GM18505 (cell line): ENCODE data around the gene FN3KRP.

Experiments
- ATAC-seq: cut with Tn5 transposase; IDR thresholded peaks from one replicate; pipeline ENCODE4 v1.9.1; 2021; ENCODE audit not compliant: unreplicated experiment
- POLR2A ChIP-seq: IDR thresholded peaks from 4 replicates; pipeline ENCODE4 v1.6.1; 2011; ENCODE audit warnings: borderline replicate concordance; ENCODE audit not compliant: insufficient read depth, insufficient read length; ENCODE audit errors: extremely low read depth

Gene FN3KRP

DNA sequence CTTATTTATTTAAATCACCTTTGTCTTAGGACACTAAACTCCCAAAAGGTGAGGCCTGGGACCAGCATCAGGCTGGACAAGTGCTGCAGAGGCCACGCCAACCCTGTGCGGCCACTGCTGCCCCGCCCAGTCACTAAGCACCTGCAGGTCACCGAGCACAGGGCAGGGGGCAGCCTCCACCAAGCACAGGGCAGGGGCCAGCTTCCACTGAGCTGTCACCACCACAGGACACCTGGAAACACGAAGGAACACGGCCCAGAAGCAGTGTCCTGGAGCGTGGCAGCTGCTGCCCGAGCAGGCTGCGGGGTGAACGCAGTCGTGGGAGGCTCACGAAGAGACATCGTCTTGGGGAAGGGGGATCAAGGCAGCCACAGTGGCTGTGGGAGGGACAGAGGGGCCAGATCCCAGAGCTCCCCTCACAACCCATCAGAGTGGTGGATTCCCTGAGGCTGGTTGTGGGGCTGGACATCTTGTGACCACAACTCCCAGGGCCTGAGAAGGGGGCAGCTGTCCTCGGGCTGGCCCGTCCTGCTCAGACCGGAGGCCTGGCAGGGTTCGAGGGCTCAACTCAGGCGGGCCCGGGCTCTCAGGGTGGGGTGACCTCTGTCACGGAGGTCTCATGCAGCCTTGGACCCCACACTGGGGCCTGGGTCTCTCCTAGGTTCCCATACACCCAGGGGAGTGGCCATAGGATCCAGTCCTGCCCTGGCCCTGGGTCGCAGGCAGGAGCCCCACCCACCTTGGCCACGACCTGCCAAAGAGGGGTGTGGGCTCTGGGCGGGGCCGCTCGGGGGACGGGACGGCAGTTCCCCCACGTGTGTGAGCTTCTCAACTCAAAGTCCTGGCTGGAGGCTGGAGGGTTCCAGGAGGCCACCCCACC, 36.7 kb upstream of the FN3KRP start:
- no peak for TF ChIP-seq POLR2A
- no peak for ATAC-seq

DNA sequence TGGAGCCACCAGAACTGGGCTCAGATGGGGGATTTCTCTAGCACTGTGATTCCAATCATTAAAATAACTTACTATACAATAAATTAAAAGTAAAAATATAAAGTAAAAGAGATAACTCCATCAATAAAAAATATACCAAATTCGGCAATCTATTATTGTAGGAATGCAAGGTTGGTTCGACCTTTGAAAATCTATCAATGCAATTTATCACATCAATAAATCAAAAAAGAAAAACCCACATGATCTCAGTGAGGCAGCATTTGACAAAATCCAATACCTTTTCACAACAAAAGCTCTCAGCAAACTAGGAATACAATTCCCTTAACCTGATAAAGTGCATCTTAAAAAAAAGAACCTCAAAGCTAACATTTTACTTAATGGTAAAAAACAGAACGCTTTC, 35.0 kb upstream of the FN3KRP start:
- no peak for TF ChIP-seq POLR2A
- no peak for ATAC-seq

DNA sequence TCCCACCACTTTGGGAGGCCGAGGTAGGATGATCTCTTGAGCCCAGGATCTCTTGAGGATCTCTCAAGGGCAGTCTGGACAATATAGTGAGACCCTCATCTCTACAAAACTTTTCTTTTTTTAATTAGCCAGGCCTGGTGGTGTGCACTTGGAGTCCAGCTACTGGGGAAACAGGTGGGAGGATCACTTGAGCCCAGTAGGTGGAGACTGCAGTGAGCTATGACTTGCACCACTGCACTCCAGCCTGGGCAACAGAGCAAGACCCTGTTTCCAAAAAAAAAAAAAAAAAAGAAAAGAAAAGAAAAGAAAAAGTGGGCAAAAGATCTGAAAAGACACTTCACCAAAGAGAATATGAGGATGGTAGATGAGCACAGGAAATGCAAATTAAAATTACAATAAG, 33.0 kb upstream of the FN3KRP start:
- no peak for TF ChIP-seq POLR2A
- no peak for ATAC-seq

DNA sequence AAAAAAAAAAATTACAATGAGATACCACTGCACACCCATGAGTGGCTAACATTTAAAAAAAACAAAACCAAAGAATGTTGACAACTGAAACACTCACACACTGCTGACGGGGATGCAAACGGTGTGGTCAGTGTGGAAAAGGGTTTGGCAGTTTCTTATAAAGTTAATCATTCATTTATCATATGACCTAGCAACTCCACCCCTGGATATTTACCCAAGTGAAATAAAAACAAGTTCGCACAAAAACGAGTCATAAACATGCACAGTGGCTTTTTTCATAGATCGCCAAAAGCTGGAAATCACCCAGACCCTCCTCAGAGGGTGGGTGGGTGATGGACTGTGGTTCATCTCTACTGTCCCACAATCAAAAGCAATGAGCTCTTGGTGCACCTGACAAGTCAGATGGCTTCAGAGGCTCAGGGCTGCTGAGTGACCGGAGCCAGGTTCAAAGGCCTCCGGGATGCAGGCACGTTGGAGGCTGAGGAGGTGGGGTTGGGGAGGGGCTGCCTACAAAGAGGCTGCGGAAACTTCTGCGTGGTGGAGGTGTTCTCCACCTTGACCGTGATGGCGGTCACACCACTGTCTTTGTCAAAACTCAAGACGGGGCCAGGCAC, 32.2 kb upstream of the FN3KRP start:
- TF ChIP-seq POLR2A: no peak
- ATAC-seq: no peak

DNA sequence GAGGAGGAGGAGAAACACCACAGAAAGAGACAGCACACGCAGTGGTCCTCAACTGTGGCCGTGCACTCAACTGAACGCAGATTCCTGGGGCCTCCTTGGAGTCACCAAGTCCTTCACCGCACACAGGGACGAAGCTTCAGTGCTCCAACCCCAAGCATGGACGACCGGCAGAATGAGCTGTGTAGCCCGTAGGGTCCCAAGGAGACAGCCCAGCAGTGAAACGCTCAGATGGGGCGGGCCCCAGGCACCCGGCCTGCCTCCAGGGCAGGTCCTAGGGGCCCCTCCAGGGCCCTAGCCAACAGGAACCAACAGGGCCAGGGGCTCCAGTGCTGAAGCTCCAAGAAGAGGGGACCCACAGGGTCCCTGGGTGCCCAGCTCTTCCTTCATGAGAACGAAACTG, 31.2 kb upstream of the FN3KRP start:
- no peak for ATAC-seq
- no peak for TF ChIP-seq POLR2A

DNA sequence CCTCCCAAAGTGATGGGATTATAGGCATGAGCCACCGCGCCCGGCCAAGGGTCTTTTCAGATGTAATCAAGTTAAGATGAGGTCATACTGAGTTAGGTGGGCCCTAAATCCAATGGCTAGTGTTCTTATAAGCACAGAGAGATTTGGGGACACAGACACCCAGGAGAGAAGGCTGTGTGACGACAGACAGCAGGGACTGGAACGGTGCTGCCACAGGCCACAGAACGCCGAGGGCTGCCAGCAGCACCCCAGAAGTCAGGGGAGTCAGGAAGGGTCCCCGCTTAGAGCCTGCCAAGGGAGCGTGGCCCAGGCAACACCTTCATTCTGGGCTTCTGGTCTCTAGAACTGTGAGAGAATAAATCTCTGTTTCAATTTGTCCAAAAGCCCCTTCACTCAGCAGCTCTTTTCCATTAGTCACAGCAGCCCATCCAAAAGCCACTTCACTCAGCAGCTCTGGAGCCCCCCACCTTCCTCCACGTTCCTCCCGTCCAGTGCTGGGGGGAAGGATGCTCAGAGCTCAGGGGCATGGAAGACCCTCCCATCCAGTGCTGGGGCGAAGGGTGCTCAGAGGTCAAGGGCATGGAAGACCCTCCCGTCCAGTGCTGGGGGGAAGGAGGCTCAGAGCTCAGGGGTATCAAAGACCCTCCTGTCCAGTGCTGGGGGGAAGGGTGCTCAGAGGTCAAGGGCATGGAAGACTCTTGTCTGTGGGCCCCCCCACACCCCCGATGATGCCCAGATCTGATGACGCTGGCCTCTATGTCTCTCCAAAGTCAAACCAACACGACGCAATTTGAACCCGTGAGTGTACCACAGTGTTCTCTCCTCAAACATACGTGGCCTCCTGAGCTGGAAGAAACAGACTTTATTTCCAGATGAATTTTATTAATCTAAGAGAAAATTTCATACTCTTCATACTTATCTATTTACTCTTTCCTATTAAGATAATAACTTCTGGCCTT, 29.9 kb upstream of the FN3KRP start:
- TF ChIP-seq POLR2A: no peak

DNA sequence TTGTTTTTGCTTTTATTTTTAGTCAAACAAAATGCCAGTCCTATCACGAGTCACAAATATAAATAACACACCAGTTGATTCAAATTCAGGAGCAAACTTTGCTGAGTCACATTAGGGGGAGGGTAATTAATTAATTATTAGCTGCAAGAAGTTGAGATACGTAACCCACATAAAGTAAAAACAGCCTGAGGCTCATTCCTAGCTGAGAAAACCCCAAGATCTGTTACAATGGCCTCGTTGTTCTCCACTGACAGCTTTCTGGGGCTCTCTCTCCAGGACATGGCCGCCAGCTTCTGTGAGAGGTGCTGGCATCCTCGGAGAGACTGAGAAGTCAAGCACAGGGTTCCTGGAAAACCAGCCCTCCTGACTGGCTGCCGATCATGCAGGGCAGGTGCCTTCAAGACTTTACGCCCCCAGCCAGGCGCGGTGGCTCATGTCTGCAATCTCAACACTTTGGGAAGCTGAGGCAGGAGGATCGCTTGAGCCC, 29.1 kb upstream of the FN3KRP start:
- no peak for ATAC-seq
- TF ChIP-seq POLR2A: no peak

More for the DNA sequence above, 29.9 kb upstream of the FN3KRP start:
- ATAC-seq: no peak

DNA sequence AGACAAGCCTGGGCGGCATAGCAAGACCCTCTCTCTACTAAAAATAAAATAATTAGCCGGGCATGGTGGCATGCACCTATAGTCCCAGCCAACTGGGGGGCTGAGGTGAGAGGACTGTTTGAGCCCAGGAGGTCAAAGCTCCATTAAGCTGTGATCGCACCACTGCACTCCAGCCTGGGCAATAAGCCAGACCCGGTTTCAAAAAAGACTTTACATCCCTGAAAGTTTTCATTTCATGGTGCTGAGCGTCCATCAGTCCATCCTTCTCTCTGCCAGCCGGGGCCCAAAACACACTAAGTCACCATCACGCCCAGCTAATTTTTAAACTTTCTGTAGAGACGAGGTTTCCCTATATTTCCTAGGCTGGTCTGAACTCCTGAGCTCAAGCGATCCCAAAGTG, 28.6 kb upstream of the FN3KRP start:
- no peak for TF ChIP-seq POLR2A

DNA sequence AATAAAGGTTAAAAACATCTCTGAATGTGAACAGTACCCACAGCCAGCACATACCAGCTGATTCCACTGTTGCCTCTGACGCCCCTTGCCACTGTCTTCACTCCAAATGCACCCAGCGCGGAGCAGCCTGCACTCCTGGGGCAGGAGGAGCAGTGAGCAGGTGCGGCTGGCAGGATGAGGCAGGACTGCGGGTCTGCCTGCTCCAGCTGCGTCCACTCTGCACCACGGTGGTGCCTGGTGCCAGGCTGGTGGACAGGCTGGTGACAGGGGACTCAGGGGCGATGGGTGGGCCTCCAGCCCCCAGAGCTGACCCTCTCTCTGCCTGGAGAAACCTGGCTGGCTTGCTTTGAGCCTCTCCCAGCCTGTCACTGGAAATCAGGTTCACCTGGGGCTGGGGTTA, 27.4 kb upstream of the FN3KRP start:
- no peak for TF ChIP-seq POLR2A
- ATAC-seq: no peak

More for the DNA sequence above, 28.6 kb upstream of the FN3KRP start:
- ATAC-seq: no peak

DNA sequence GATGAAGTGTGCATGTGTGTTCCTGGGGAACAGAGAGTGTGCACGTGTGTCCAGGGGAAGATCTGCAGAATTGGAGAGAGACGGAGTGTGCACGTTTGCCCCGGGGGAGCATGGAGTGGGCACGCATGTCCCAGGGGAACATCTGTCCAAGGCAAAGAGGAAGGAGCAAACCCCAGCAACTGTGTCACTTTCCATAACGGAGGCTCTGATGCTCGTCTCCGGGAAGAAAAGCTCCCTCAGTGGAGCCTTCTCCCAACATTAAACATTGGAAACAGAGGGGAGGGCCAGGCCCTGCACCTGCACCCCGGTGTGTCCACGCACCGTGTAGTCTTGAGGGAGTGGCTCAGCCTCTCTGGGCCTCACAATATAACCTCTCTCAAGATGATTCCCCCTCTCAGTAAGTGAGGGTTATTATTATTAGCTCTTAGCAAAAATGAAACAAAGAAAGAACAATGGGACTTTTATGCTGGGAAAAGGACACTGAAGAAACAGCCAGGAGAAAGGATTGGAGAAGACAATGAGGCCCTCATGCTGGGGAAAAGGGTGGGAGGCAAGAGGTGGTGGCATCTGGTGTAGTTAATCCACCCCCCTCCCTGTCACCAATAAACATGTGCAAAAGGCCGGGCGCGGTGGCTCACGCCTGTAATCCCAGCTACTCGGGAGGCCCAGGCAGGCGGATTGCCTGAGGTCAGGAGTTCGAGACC, 25.6 kb upstream of the FN3KRP start:
- TF ChIP-seq POLR2A: no peak

DNA sequence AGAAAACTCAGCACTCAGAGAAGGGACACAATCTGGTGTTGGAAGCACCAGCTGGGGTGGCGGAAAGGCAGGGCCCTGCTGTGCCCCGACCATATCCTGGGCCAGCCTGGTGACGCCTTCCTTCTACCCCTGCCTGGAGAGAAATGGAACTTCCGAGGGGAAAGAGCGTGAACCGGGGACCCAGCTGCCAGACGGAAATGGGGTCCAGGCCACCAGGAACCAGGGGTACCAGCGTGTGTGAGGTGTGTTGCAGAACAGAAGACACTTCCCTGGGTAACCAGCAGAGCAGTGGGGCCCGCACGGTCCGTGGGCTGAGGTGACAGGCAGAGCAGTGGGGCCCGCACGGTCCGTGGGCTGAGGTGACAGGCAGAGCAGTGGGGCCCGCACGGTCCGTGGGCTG, 24.8 kb upstream of the FN3KRP start:
- no peak for TF ChIP-seq POLR2A
- ATAC-seq: no peak

More for the DNA sequence above, 25.6 kb upstream of the FN3KRP start:
- no peak for ATAC-seq

DNA sequence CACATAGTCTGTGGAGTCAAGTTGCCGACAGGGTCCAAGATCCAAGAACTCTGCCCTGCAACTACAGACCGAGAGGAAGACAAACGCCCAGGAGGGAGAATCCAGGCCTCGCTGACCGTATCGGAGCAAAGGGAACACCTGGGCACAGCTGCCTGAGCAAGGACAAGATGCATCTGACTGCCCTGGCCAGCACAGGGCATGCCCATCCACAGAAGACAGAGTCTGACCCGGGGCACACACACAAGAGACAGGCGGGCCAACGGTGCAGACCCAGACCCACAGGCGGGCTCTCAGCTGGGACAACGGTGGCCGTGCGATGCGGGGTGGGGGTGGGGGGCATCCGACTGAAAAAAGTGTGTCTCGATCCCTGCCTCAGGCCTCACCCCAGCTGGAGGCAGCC, 24.2 kb upstream of the FN3KRP start:
- no peak for TF ChIP-seq POLR2A
- no peak for ATAC-seq
